ENCODE data around the gene PDK2. TPM values are rescaled to one million over a fixed set of nuclear protein-coding genes. Genes with fewer than 3 reads are reported as not detected.
"Not testable (repeated sequence)": the region's sequence is repeated elsewhere in the genome, so short reads cannot be mapped to it uniquely, and the experiment has no call there.

The PDK2 gene
- total and polyA plus RNA-seq, 5 experiments from 2014 or later = 27.9 to 47.4 (median 44.4) TPM

GRCh38 chr17:50060951-50061712 lies 34.0 kb upstream of the PDK2 start:
- Mint-ChIP-seq H3K9me3 (no peaks in the 10 kb centered on the region), H3K4me1 (peaks cover 15 to 22% (median 16%) of the 10 kb centered on the region in 4 donors), H3K4me3 (no peak overlapping the region), H3K27me3 (peaks cover 0 to 6% (median 0%) of the 10 kb centered on the region in 5 donors), H3K36me3 (no peaks in the 10 kb centered on the region), H3K27ac (peak overlapping the region in 2 of 10 donors; percentile 36 to 63)
- POLR2A ChIA-PET = interaction anchor here (0.7 kb wide), 1 partner anchor 167 kb away, joined by 5 read pairs; no protein-coding TSS in a partner anchor
- no peak for ATAC-seq
- DNase-seq = no peak

DNA sequence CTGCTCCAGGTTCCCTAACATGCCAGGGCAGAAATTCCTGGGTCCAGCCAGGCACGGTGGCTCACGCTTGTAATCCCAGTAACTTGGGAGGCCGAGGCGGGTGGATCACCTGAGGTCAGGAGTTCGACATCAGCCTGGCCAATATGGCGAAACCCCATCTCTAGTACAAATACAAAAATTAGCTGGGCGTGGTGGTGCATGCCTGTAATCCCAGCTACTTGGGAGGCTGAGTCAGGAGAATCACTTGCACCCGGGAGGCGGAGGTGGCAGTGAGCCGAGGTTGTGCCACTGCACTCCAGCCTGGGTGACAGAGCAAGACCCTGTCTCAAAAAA lies 33.5 kb upstream of the PDK2 start:
- not testable (repeated sequence) for H3K27me3 Mint-ChIP-seq, ATAC-seq, DNase-seq, H3K36me3 Mint-ChIP-seq, H3K4me3 Mint-ChIP-seq, H3K9me3 Mint-ChIP-seq
- Mint-ChIP-seq H3K27ac (peak overlapping the region in 1 of 10 donors; percentile 63), H3K4me1 (peaks cover 11 to 19% (median 13%) of the 10 kb centered on the region in 4 donors)
- POLR2A ChIA-PET = interaction anchor here (0.7 kb wide), 1 partner anchor 166 kb away, joined by 5 read pairs; no protein-coding TSS in a partner anchor

DNA sequence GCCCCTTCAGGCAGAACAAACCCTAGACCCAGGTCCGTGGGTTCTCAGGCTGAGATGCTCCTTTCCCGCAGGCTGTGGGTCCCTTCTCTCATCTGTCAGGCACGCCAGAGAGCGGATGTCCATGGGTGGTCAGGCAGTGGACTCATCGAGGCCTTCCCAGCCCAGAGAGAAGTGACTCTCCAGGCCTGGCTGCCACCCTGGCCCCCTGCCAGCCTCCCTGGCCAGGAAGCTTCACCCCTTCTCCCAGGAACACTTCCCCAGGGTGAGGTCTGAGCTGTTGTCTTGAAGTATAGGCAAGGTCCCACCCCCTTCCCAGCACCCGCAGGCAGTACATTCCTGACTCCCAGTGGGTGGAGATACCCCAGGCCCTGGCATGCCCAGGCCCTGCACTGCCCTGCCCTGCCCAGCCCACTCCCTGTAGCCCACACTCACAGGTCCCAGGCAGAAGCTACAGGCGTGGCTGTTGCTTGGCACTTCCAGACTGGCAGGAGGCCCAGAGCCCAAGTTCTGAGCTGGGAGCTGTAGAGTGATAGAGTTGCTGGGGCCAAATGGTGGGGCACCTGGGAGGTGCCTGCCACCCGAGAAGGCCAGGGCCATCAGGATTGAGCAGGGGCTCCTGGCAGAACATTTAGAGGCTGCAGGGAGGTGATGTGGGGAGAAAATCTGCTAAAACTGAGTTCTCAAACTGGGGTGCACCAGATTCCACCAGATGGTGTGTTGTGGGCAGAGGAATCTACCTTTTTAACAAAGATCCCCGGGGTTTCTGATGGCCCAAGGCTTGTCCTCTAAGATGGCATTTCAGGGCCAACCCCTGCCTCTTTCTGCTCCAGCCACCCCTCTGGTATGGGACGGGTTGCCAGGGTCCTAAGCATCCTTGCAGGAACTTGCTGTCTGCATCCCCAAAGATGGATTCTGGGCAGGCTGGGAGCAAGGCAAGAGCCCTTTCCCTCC lies 32.6 kb upstream of the PDK2 start:
- no peaks in the 10 kb centered on the region for H3K9me3 Mint-ChIP-seq
- peaks cover 4 to 12% (median 8%) of the 10 kb centered on the region in 4 donors for H3K4me1 Mint-ChIP-seq
- ATAC-seq = no peak
- POLR2A ChIA-PET = no interaction called here
- no peak overlapping the region for H3K27ac Mint-ChIP-seq
- DNase-seq = no peak
- peaks cover 0 to 6% (median 0%) of the 10 kb centered on the region in 5 donors for H3K27me3 Mint-ChIP-seq
- H3K4me3 Mint-ChIP-seq = no peak overlapping the region
- no peaks in the 10 kb centered on the region for H3K36me3 Mint-ChIP-seq

GRCh38 chr17:50063561-50064252 lies 31.4 kb upstream of the PDK2 start:
- H3K36me3 Mint-ChIP-seq = peaks cover 0 to 3% (median 0%) of the 10 kb centered on the region in 3 donors

DNA sequence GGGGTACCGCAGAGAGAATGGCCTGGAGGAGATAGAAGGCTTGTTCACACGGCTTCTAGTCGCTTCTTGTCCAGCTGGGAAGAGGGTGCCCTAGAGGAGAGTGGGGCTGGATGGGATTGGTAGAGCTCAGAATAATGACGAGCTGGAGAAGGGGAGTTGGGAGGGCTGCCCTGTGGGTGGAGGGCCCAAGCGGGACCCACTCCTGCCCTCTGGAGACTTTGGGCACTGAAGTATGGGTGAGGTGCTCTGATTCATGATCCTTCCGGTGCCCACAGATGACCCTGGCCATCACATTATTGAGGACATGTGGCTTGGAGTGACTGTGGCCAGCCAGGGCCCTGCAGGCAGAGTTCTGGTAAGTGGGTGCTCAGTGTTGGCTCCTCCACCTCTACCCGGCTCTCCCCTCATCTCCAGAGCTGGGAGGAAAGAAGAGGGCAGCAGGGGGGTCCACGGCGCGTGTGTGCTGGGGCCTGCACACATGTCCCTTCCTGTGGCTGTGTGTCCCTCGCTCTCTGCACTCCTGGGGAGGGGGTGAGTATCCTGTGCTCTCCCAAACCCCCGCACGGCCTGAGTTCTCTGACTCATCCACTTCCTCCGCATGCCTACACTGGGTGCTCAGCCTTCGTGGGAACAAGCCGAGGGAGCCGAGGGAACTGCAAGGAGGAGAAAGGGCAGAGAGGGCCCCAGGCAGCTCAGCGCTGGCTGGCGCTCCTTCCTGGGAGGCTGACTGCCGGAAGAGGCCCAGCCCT lies 30.7 kb upstream of the PDK2 start:
- DNase-seq = no peak

More at GRCh38 chr17:50063561-50064252, 31.4 kb upstream of the PDK2 start:
- Mint-ChIP-seq H3K27me3 (no peaks in the 10 kb centered on the region), H3K4me1 (peaks cover 0 to 8% (median 1%) of the 10 kb centered on the region in 4 donors), H3K9me3 (no peaks in the 10 kb centered on the region), H3K4me3 (no peak overlapping the region), H3K27ac (peak overlapping the region in 3 of 10 donors; percentile 29 to 75 (median 53))
- POLR2A ChIA-PET = no interaction called here
- no peak for ATAC-seq
- no peak for DNase-seq

DNA sequence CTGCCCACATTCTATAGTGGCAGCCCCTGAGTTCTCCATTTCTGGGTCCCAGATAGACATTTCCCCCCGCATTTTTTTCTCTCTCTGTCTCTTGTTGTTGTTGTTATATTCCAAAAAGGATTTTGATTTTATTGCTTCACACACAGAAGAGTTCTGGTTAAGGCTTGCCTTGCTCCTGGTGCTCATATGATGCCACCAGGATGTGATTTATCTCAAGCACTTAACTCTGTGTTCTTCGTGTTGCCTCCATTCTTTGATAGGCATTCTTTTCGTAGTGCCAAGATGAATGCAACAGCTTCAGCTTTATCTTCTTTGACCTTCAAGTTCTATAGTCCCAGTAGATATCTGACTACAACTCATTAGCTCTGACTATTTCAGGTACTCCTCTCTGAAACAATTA lies 30.1 kb upstream of the PDK2 start:
- no peak for ATAC-seq
- Mint-ChIP-seq H3K27ac (peak overlapping the region in 1 of 10 donors; percentile 9), H3K36me3 (peaks cover 0 to 6% (median 0%) of the 10 kb centered on the region in 3 donors), H3K4me1 (peaks cover 0 to 5% (median 1%) of the 10 kb centered on the region in 4 donors), H3K4me3 (no peak overlapping the region), H3K9me3 (no peaks in the 10 kb centered on the region), H3K27me3 (no peaks in the 10 kb centered on the region)
- POLR2A ChIA-PET = interaction anchor here (0.5 kb wide), 1 partner anchor 784 kb away, joined by 3 read pairs; no protein-coding TSS in a partner anchor
- no peak for DNase-seq

More for the DNA sequence above, 30.7 kb upstream of the PDK2 start:
- no peak overlapping the region for H3K27ac Mint-ChIP-seq
- POLR2A ChIA-PET = interaction anchor here (0.5 kb wide), 1 partner anchor 784 kb away, joined by 3 read pairs; no protein-coding TSS in a partner anchor
- H3K9me3 Mint-ChIP-seq = no peaks in the 10 kb centered on the region
- no peaks in the 10 kb centered on the region for H3K27me3 Mint-ChIP-seq
- peaks cover 0 to 3% (median 0%) of the 10 kb centered on the region in 3 donors for H3K36me3 Mint-ChIP-seq
- peaks cover 0 to 6% (median 1%) of the 10 kb centered on the region in 4 donors for H3K4me1 Mint-ChIP-seq
- ATAC-seq = no peak
- no peak overlapping the region for H3K4me3 Mint-ChIP-seq

DNA sequence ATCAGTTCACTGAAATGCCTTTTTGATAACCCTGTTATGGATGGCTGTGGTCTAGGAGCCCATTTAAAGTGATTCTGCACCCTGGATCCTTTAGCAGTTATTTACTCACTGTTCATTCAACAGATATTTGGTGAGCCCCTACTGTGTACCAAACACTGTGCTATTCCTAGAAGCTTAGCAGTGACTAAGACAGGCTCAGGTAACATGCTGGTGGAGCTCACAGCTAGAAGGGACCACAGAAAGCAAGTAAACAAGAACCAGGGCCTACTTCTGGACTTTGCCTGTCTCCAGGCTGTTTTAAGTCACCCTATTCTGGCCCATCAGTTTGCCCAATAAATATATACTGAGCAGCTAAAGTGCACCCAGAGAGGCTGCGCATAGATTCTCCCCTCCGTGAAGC lies 28.2 kb upstream of the PDK2 start:
- DNase-seq = no peak
- Mint-ChIP-seq H3K27ac (no peak overlapping the region), H3K4me1 (peaks cover 0 to 7% (median 0%) of the 10 kb centered on the region in 4 donors), H3K36me3 (peaks cover 0 to 10% (median 8%) of the 10 kb centered on the region in 3 donors), H3K27me3 (no peaks in the 10 kb centered on the region), H3K9me3 (peaks cover 0 to 8% (median 0%) of the 10 kb centered on the region in 9 donors), H3K4me3 (no peak overlapping the region)
- no peak for ATAC-seq
- POLR2A ChIA-PET = no interaction called here

DNA sequence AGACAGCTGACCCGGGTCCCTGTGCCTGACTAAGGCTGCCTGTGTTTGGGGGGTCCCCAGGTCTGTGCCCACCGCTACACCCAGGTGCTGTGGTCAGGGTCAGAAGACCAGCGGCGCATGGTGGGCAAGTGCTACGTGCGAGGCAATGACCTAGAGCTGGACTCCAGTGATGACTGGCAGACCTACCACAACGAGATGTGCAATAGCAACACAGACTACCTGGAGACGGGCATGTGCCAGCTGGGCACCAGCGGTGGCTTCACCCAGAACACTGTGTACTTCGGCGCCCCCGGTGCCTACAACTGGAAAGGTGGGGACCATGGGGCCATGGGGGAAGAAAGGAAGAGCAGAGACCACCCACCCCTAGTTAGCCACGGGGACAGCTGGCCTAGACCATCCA lies 27.2 kb upstream of the PDK2 start:
- Mint-ChIP-seq H3K27me3 (no peaks in the 10 kb centered on the region), H3K36me3 (peaks cover 0 to 10% (median 8%) of the 10 kb centered on the region in 3 donors), H3K4me1 (peaks cover 0 to 9% (median 0%) of the 10 kb centered on the region in 4 donors), H3K9me3 (peaks cover 0 to 8% (median 0%) of the 10 kb centered on the region in 9 donors), H3K27ac (no peak overlapping the region), H3K4me3 (no peak overlapping the region)
- POLR2A ChIA-PET = no interaction called here
- ATAC-seq (no peak), DNase-seq (no peak)

DNA sequence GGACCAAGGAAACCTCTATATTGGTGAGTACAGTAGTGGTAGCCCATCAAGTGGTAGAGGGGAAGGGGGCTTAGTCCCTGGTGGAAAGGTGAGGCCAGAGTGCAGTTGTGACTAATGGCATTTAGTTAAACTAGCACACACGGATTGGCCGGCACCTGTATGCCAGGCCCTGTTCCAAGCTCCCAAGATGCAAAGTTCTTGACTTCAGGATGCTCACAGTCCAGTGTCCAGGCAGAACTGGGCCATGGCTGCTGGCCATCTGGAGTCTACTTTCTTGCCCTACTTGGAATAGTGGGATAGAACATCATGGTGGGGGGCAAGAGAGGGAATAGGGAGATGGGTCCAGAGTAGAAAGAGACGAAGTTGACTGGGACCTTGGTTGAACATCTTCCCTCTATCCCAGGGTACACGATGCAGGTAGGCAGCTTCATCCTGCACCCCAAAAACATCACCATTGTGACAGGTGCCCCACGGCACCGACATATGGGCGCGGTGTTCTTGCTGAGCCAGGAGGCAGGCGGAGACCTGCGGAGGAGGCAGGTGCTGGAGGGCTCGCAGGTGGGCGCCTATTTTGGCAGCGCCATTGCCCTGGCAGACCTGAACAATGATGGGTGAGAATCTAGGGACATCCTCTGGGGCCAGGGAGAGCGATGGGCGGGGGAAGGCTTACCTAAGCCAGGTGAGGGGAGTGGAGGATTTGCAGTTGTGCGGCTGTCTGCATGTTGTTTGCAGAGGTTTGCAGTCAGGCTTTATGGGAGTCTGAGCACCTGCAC lies 24.1 kb upstream of the PDK2 start:
- Mint-ChIP-seq H3K27me3 (no peaks in the 10 kb centered on the region), H3K4me3 (no peak overlapping the region), H3K36me3 (peaks cover 0 to 10% (median 8%) of the 10 kb centered on the region in 3 donors), H3K9me3 (peaks cover 0 to 8% (median 0%) of the 10 kb centered on the region in 9 donors), H3K27ac (no peak overlapping the region), H3K4me1 (peaks cover 0 to 5% (median 0%) of the 10 kb centered on the region in 4 donors)
- POLR2A ChIA-PET = no interaction called here
- DNase-seq (no peak), ATAC-seq (no peak)

DNA sequence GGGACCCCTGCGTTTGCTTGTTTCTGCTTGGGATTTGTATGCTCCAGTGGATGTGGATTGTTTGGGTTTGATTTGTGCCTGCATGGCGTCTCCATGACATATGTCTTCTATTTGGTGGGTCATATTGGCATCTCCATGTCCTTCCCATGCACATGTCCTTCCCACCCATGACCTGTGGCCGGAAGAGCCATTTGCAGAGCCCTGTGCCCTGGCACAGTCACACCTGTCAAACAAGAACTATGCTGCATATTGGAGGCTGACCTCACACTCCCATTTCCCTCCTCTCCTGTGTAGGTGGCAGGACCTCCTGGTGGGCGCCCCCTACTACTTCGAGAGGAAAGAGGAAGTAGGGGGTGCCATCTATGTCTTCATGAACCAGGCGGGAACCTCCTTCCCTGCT lies 23.5 kb upstream of the PDK2 start:
- peaks cover 0 to 5% (median 0%) of the 10 kb centered on the region in 4 donors for H3K4me1 Mint-ChIP-seq
- POLR2A ChIA-PET = no interaction called here
- DNase-seq (no peak), ATAC-seq (no peak)
- no peaks in the 10 kb centered on the region for H3K27me3 Mint-ChIP-seq
- no peak overlapping the region for H3K4me3 Mint-ChIP-seq
- H3K9me3 Mint-ChIP-seq = peaks cover 0 to 8% (median 0%) of the 10 kb centered on the region in 9 donors
- H3K27ac Mint-ChIP-seq = no peak overlapping the region
- peaks cover 0 to 10% (median 8%) of the 10 kb centered on the region in 3 donors for H3K36me3 Mint-ChIP-seq

GRCh38 chr17:50072130-50072529 lies 23.0 kb upstream of the PDK2 start:
- H3K36me3 Mint-ChIP-seq = peaks cover 0 to 10% (median 8%) of the 10 kb centered on the region in 3 donors
- H3K4me1 Mint-ChIP-seq = peaks cover 0 to 5% (median 0%) of the 10 kb centered on the region in 4 donors
- no peaks in the 10 kb centered on the region for H3K27me3 Mint-ChIP-seq
- H3K9me3 Mint-ChIP-seq = peaks cover 0 to 8% (median 0%) of the 10 kb centered on the region in 9 donors
- ATAC-seq (no peak), DNase-seq (no peak)
- POLR2A ChIA-PET = no interaction called here
- no peak overlapping the region for H3K4me3 Mint-ChIP-seq
- no peak overlapping the region for H3K27ac Mint-ChIP-seq
